Loucy (cell line): Measurements from ENCODE around the gene TBC1D1.

Source experiments
- H2AFZ ChIP-seq: fragments of 200-600 bp; sonication (generic); 2 replicates; pipeline ENCODE4 v1.6.0; 2016; ENCODE audit warnings: antibody characterized with exemption, mild to moderate bottlenecking, low read length, moderate library complexity
- H3F3A ChIP-seq: fragments of 200-600 bp; 2 replicates; pipeline ENCODE4 v1.6.0; 2016; ENCODE audit warnings: antibody characterized with exemption, low read depth, mild to moderate bottlenecking
- H3K27me3 ChIP-seq: fragments of 200-600 bp; sonication (generic); 2 replicates; pipeline ENCODE4 v1.6.1; 2014; ENCODE audit warnings: low read length, mild to moderate bottlenecking; ENCODE audit not compliant: insufficient read depth, poor library complexity, severe bottlenecking
- H3K36me3 ChIP-seq: fragments of 200-600 bp; sonication (generic); 2 replicates; pipeline ENCODE4 v1.6.1; 2016; ENCODE audit warnings: low read length; ENCODE audit not compliant: insufficient read depth
- H3K4me1 ChIP-seq: fragments of 200-600 bp; sonication (generic); 2 replicates; pipeline ENCODE4 v1.5.1; 2014; ENCODE audit warnings: low read length, mild to moderate bottlenecking; ENCODE audit not compliant: insufficient read depth, poor library complexity, severe bottlenecking
- H3K4me2 ChIP-seq: fragments of 200-600 bp; sonication (generic); 2 replicates; pipeline ENCODE4 v1.6.0; 2014; ENCODE audit warnings: antibody characterized with exemption, low read length, low read depth, mild to moderate bottlenecking; ENCODE audit not compliant: poor library complexity, severe bottlenecking
- H3K4me3 ChIP-seq: fragments of 200-600 bp; sonication (generic); 2 replicates; pipeline ENCODE4 v1.5.1; 2014; ENCODE audit warnings: low read length, mild to moderate bottlenecking, mixed read lengths; ENCODE audit not compliant: poor library complexity, severe bottlenecking
- H3K79me2 ChIP-seq: fragments of 200-600 bp; sonication (generic); 2 replicates; pipeline ENCODE4 v1.6.1; 2014; ENCODE audit warnings: low read length; ENCODE audit not compliant: insufficient read depth
- H3K9ac ChIP-seq: fragments of 200-600 bp; sonication (generic); 2 replicates; pipeline ENCODE4 v1.6.0; 2014; ENCODE audit warnings: mild to moderate bottlenecking, low read depth, low read length, moderate library complexity; ENCODE audit not compliant: poor library complexity, severe bottlenecking
- H3K9me2 ChIP-seq: fragments of 200-600 bp; sonication (generic); replicated peaks from 2 replicates; pipeline ENCODE4 v1.6.1; 2016; ENCODE audit warnings: low read depth, low read length, mixed read lengths
- H3K9me3 ChIP-seq: fragments of 200-600 bp; sonication (generic); 2 replicates; pipeline ENCODE4 v1.6.1; 2014; ENCODE audit warnings: mild to moderate bottlenecking, antibody characterized with exemption, low read length, low read depth; ENCODE audit not compliant: insufficient read depth
- H4K20me1 ChIP-seq: fragments of 200-600 bp; sonication (generic); 2 replicates; pipeline ENCODE4 v1.6.0; 2014; ENCODE audit warnings: antibody characterized with exemption, low read length, mild to moderate bottlenecking; ENCODE audit not compliant: insufficient read depth, poor library complexity, severe bottlenecking
- CTCF ChIP-seq: fragments of 200-600 bp; sonication (generic); conservative IDR thresholded peaks from 2 replicates; pipeline ENCODE4 v1.5.1; 2014; ENCODE audit warnings: mild to moderate bottlenecking, antibody characterized with exemption, low read length
- EZH2phosphoT487 ChIP-seq: fragments of 200-600 bp; IDR thresholded peaks from 2 replicates; pipeline ENCODE4 v1.6.1; 2018; ENCODE audit warnings: antibody characterized with exemption, mild to moderate bottlenecking, moderate library complexity, borderline replicate concordance

Gene TBC1D1

DNA sequence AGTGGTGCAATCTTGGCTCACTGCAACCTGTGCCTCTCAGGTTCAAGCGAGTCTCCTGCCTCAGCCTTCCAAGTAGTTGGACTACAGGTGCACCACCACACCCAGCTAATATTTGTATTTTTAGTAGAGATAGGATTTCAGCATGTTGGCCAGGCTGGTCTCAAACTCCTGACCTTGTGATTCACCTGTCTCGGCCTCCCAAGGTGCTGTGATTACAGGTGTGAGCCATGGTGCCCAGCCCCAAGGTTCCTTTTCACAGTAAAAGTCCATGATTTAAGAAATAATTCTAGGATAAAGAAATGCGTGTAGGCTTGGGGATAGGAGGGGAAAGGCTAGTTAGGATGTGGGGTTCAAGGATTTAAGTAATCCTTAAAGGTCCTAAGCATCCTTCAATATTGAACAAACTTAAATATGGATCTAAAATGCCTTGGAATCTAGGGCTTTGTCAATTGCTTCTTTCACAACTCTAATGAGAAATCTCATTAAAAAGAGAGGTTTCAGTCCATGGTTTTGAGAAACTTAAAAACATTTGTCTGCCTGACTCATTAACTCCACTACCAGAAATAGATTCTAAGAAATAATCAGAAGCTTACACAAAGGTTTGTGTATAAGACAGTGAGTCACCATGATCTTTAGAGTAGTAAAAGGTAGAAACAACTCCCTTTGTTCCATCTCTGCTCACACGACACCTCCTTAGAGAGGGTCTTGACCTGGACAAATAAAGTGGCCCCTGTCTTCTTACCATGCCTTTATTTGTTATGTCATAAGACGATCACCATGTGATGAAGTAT, 272.5 kb downstream of the TBC1D1 start:
- H3K4me1 ChIP-seq, result no peaks in the 10 kb centered on the region
- no peak overlapping the region for H3K4me2 ChIP-seq
- no peaks in the 10 kb centered on the region for H3K79me2 ChIP-seq
- no peaks in the 10 kb centered on the region for H3K36me3 ChIP-seq
- no peak overlapping the region for H3K4me3 ChIP-seq
- no peaks in the 10 kb centered on the region for H4K20me1 ChIP-seq
- TF ChIP-seq CTCF (no peak), EZH2phosphoT487 (no peak)
- H3K27me3 ChIP-seq, result no peaks in the 10 kb centered on the region
- no peak overlapping the region for H3K9ac ChIP-seq
- no peaks in the 10 kb centered on the region for H3K9me3 ChIP-seq
- H3F3A ChIP-seq, result no peaks in the 10 kb centered on the region
- H2AFZ ChIP-seq, result no peak overlapping the region
- no peaks in the 10 kb centered on the region for H3K9me2 ChIP-seq

DNA sequence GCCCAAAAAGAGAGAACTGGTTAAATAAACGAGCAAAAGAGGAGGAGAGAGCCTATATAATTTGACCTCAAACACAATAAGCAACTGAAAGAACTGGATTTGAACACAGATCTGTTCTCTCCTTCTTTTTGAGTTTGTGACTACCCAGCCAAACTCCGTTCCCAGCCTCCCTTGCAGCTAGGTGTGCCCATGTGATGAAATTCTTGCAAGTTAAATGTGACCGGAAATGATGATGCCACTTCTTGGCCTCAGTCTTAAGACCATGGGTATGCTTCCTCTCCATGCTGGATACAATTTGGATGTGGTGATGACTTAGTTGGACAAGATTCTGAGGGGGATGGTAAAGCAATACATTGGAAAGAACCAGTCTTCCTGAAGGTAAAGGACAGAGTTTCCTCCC, 273.5 kb downstream of the TBC1D1 start:
- Histone ChIP-seq H3K36me3 (no peaks in the 10 kb centered on the region), H3F3A (no peaks in the 10 kb centered on the region), H3K4me3 (no peak overlapping the region), H3K4me2 (no peak overlapping the region), H3K79me2 (no peaks in the 10 kb centered on the region), H3K9ac (no peak overlapping the region), H3K27me3 (no peaks in the 10 kb centered on the region), H3K9me3 (no peaks in the 10 kb centered on the region), H3K4me1 (no peaks in the 10 kb centered on the region), H3K9me2 (no peaks in the 10 kb centered on the region), H4K20me1 (no peaks in the 10 kb centered on the region), H2AFZ (no peak overlapping the region)
- no peak for TF ChIP-seq CTCF
- no peak for TF ChIP-seq EZH2phosphoT487

DNA sequence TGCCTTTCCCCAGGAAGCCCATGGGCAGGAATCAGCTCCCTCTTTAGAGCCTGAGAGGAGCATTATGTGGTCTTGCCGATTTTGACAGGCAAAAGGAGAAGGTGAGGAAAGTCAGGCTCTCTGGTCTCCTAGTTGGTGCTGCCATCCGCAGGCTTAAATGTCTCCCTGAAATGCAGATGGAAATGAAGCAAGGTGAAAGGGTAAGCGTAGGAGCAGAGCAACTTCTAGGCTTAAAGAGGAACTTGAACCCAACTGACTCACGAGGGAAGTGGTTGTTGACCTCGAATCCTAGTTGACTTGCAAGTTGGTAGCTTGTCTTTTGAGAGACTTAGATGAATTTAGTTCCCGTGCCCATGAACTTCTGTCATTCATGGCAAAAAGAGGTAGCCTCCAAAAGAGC, 275.2 kb downstream of the TBC1D1 start:
- no peaks in the 10 kb centered on the region for H3K4me1 ChIP-seq
- H3K79me2 ChIP-seq, result no peaks in the 10 kb centered on the region
- no peaks in the 10 kb centered on the region for H3K9me2 ChIP-seq
- H3K9me3 ChIP-seq, result no peaks in the 10 kb centered on the region
- no peaks in the 10 kb centered on the region for H4K20me1 ChIP-seq
- H3K27me3 ChIP-seq, result no peaks in the 10 kb centered on the region
- H3K9ac ChIP-seq, result no peak overlapping the region
- no peak for TF ChIP-seq CTCF
- TF ChIP-seq EZH2phosphoT487, result no peak
- no peaks in the 10 kb centered on the region for H3F3A ChIP-seq
- no peak overlapping the region for H3K4me3 ChIP-seq
- no peak overlapping the region for H2AFZ ChIP-seq
- H3K4me2 ChIP-seq, result no peak overlapping the region
- H3K36me3 ChIP-seq, result no peaks in the 10 kb centered on the region
